Neural cell (in vitro differentiated cells): Measurements from ENCODE around the gene KLHL22.

ENCODE experiments used
- CTCF ChIP-seq: fragments of 450-650 bp; IDR thresholded peaks from 2 replicates; pipeline ENCODE4 v1.5.1; 2014; ENCODE audit warnings: antibody characterized with exemption, mild to moderate bottlenecking, moderate library complexity; ENCODE audit not compliant: poor library complexity, severe bottlenecking
- MXI1 ChIP-seq: fragments of 450-650 bp; conservative IDR thresholded peaks from 2 replicates; pipeline ENCODE4 v1.6.1; 2014; ENCODE audit warnings: antibody characterized with exemption, mild to moderate bottlenecking; ENCODE audit not compliant: poor library complexity, severe bottlenecking

GRCh38 chr22:20517422-20517821, 21.8 kb upstream of the KLHL22 start:
- TF ChIP-seq MXI1 (no peak), CTCF (no peak)
